PC-3 (cell line): ENCODE results near the gene CA10.

Experiments
- CTCF ChIP-seq: fragments of 300-600 bp; sonication (generic); conservative IDR thresholded peaks from 2 replicates; pipeline ENCODE4 v1.5.1; 2017; ENCODE audit warnings: antibody characterized with exemption, low read depth, mild to moderate bottlenecking, low read length
- EZH2 ChIP-seq: fragments of 300-600 bp; sonication (generic); IDR thresholded peaks from one replicate; pipeline ENCODE4 v1.6.1; 2017; ENCODE audit warnings: antibody characterized with exemption, mild to moderate bottlenecking, low read length; ENCODE audit not compliant: unreplicated experiment

- TF ChIP-seq CTCF = no peak
- no peak for TF ChIP-seq EZH2
Measured at GRCh38 chr17:51739245-51739886, 419.1 kb downstream of the CA10 start.
